A549 (cell line): Measurements from ENCODE around the gene CENPE. TPM values are rescaled to one million over a fixed set of nuclear protein-coding genes. Genes with fewer than 3 reads are reported as not detected.

Experiments used
- ATAC-seq, 2 experiments: fragments of 200-7000 bp in 1 of 2; fragments of >200 bp in 1 of 2; cut with Nextera tagmentation in 1 of 2; cut with Tn5 transposase in 1 of 2; 3 replicates each; pipeline versions ENCODE4 v1.8.0 to v1.9.1; 2018 to 2020; ENCODE audit warnings: mild to moderate bottlenecking in 1 of 2, moderate library complexity in 1 of 2
- CTCF ChIA-PET: fragments of 300-600 bp; sonication (Branson Sonifier 250); formaldehyde crosslinking; extraction: SDS; loops from one replicate; lab custom pipeline; 2021; ENCODE audit warnings: antibody characterized with exemption, inconsistent platforms; lab: Yijun Ruan, JAX
- POLR2A ChIA-PET: fragments of 350-600 bp; formaldehyde crosslinking; extraction: SDS; loops from one replicate; lab custom pipeline; 2021; ENCODE audit warnings: antibody characterized with exemption, inconsistent platforms; lab: Yijun Ruan, JAX
- DNase-seq, 2 experiments: peaks; one replicate each; pipeline versions ENCODE4 v3.0.0 to v3.0.0-alpha.2; 2011 to 2016; ENCODE audit warnings: low read depth in 1 of 2, low spot score in 1 of 2
- FAIRE-seq: peaks from 2 replicates; lab custom pipeline; 2011; peaks lifted over from hg19 to GRCh38; lab: Jason Lieb, UNC
- H3K27ac ChIP-seq, 2 experiments: fragments of >200 bp; sonication (Bioruptor Twin); formaldehyde crosslinking; 3 replicates each; pipeline ENCODE4 v1.5.1; 2016 to 2017
- H3K4me1 ChIP-seq: fragments of >200 bp; sonication (Bioruptor Twin); formaldehyde crosslinking; 3 replicates; pipeline ENCODE4 v1.6.1; 2016
- H3K4me2 ChIP-seq: fragments of >200 bp; sonication (Bioruptor Twin); formaldehyde crosslinking; 3 replicates; pipeline ENCODE4 v1.6.1; 2016
- H3K4me3 ChIP-seq: fragments of >200 bp; sonication (Bioruptor Twin); formaldehyde crosslinking; 3 replicates; pipeline ENCODE4 v1.5.1; 2016
- H3K9me3 ChIP-seq: fragments of >200 bp; sonication (Bioruptor Twin); formaldehyde crosslinking; 3 replicates; pipeline ENCODE4 v1.6.1; 2016
- BHLHE40 ChIP-seq: IDR thresholded peaks from 2 replicates; pipeline ENCODE4 v1.6.1; 2012; ENCODE audit warnings: low read depth, low read length, inconsistent platforms
- CBX2 ChIP-seq: fragments of 200-600 bp; sonication (generic); IDR thresholded peaks from 2 replicates; pipeline ENCODE4 v1.6.1; 2016; ENCODE audit warnings: low read depth, mild to moderate bottlenecking, borderline replicate concordance
- CHD2 ChIP-seq: fragments of 150-350 bp; IDR thresholded peaks from 2 replicates; pipeline ENCODE4 v1.6.1; 2014; ENCODE audit warnings: low read length; ENCODE audit not compliant: partially characterized antibody
- EHMT2 ChIP-seq: fragments of 200-600 bp; sonication (generic); IDR thresholded peaks from 2 replicates; pipeline ENCODE4 v1.6.1; 2016; ENCODE audit warnings: antibody characterized with exemption, low read depth, mild to moderate bottlenecking, moderate library complexity
- ELK1 ChIP-seq: fragments of 150-350 bp; IDR thresholded peaks from 2 replicates; pipeline ENCODE4 v1.6.1; 2014; ENCODE audit warnings: low read depth, mild to moderate bottlenecking, low read length
- EP300 ChIP-seq, 2 experiments: fragments of >200 bp; sonication (Bioruptor Twin); formaldehyde crosslinking; IDR thresholded peaks; 2 replicates in 1 of 2; 3 replicates in 1 of 2; pipeline ENCODE4 v1.6.1; 2016 to 2017
- JUN ChIP-seq, 2 experiments: fragments of >200 bp; sonication (Bioruptor Twin); formaldehyde crosslinking; IDR thresholded peaks; 2 replicates in 1 of 2; 3 replicates in 1 of 2; pipeline ENCODE4 v1.6.1; 2016 to 2017
- KDM5A ChIP-seq: fragments of 200-600 bp; sonication (generic); IDR thresholded peaks from 2 replicates; pipeline ENCODE4 v1.6.1; 2016; ENCODE audit warnings: antibody characterized with exemption, mild to moderate bottlenecking
- MAX ChIP-seq: IDR thresholded peaks from 2 replicates; pipeline ENCODE4 v1.6.1; 2012
- MAZ ChIP-seq: fragments of 150-350 bp; IDR thresholded peaks from 2 replicates; pipeline ENCODE4 v1.6.1; 2014; ENCODE audit warnings: antibody characterized with exemption, low read depth, low read length, borderline replicate concordance
- NFE2L2 ChIP-seq: fragments of 150-350 bp; conservative IDR thresholded peaks from 2 replicates; pipeline ENCODE4 v1.6.1; 2014; ENCODE audit warnings: low read length
- NPAS2 ChIP-seq: fragments of 250-450 bp; sonication (Bioruptor Pico); IDR thresholded peaks from 2 replicates; pipeline ENCODE4 v1.8.0; 2022; ENCODE audit warnings: mild to moderate bottlenecking, moderate library complexity, borderline replicate concordance
- POLR2A ChIP-seq: IDR thresholded peaks from 2 replicates; pipeline ENCODE4 v1.6.1; 2012; ENCODE audit warnings: mild to moderate bottlenecking, low read length
- POLR2AphosphoS2 ChIP-seq: conservative IDR thresholded peaks from 2 replicates; pipeline ENCODE4 v1.6.1; 2012; ENCODE audit warnings: low read length, improper control_type of control experiment, inconsistent platforms
- RCOR1 ChIP-seq: fragments of 150-350 bp; IDR thresholded peaks from 2 replicates; pipeline ENCODE4 v1.6.1; 2014; ENCODE audit warnings: antibody characterized with exemption, low read length, low read depth
- RFX5 ChIP-seq: fragments of 450-650 bp; IDR thresholded peaks from 2 replicates; pipeline ENCODE4 v1.7.1; 2014; ENCODE audit warnings: antibody characterized with exemption, mild to moderate bottlenecking, moderate library complexity
- RNF2 ChIP-seq: fragments of 200-600 bp; sonication (generic); IDR thresholded peaks from 2 replicates; pipeline ENCODE4 v1.6.1; 2016; ENCODE audit warnings: low read depth, mild to moderate bottlenecking, antibody characterized with exemption, moderate library complexity, borderline replicate concordance
- TFCP2L1 ChIP-seq: fragments of 250-450 bp; sonication (Bioruptor Pico); IDR thresholded peaks from 2 replicates; pipeline ENCODE4 v1.5.0; 2021; ENCODE audit warnings: mild to moderate bottlenecking
- TP53 ChIP-seq: fragments of 250-450 bp; sonication (Bioruptor Pico); IDR thresholded peaks from 2 replicates; pipeline ENCODE4 v1.5.0; 2021; ENCODE audit warnings: mild to moderate bottlenecking, moderate library complexity
- ZFP36 ChIP-seq: fragments of 450-650 bp; IDR thresholded peaks from 2 replicates; pipeline ENCODE4 v1.6.1; 2014; ENCODE audit warnings: borderline replicate concordance; ENCODE audit not compliant: partially characterized antibody
- ZSCAN20 ChIP-seq: fragments of 250-450 bp; sonication (Bioruptor Pico); IDR thresholded peaks from 2 replicates; pipeline ENCODE4 v1.8.0; 2022; ENCODE audit warnings: mild to moderate bottlenecking, moderate library complexity
- WGBS: methylation state at CpG from one replicate; pipeline ENCODE4 v1.1.6; 2017; ENCODE audit errors: missing lambda C conversion rate; 5-methylcytosine and 5-hydroxymethylcytosine counted together
- polyA plus RNA-seq, 4 experiments: library from polyadenylated mRNA; depleted of rRNA in 3 of 4; stranded (reverse); fragments of >200 nt; fragmentation: RNase III in 1 of 4; extraction: RNeasy Plus Mini Kit Qiagen cat#74134 plus additional on column Dnase treatment in 1 of 4; gene quantifications; 2 replicates in 3 of 4; 3 replicates in 1 of 4; pipeline ENCODE4 v1.2.3, GENCODE V29; 2011 to 2017
- TF ChIP-seq, protein P1 (sequence below): fragments of >200 bp; sonication (Bioruptor Twin); formaldehyde crosslinking; IDR thresholded peaks from 3 replicates; pipeline ENCODE4 v1.6.1; 2016
- TF ChIP-seq, protein P2 (sequence below): fragments of 250-450 bp; sonication (Bioruptor Pico); IDR thresholded peaks from 2 replicates; pipeline ENCODE4 v1.5.0; 2020; ENCODE audit warnings: low read depth, mild to moderate bottlenecking, moderate library complexity

Gene CENPE
- polyA plus RNA-seq, 2 of the 4 experiments (the other 2 are of a cell fraction): 6.3 to 15.9 TPM

DNA sequence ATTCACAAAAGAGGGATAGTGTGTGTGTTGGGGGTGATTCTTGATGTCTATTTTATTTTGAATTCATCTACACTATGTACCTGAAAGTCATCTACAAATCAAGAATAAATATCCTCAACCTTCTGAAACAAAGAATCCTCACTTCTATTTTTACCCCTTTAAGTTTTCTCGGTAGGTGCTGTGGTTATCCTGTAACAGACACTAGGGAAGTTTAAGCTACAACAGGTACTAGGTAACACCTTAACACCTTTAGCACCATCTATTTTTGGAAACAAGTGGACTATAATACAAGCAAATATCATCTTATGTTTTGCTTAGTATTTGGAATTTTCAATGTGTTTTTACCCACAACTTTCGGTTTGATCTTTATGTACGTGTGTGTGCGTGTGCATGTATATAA is 86.5 kb downstream of the CENPE start:
- 93% methylated on average over 4 of the region's 4 CpGs for WGBS
- Histone ChIP-seq H3K27ac (no peak overlapping the region), H3K4me2 (no peak overlapping the region), H3K9me3 (no peaks in the 10 kb centered on the region), H3K4me3 (no peak overlapping the region), H3K4me1 (no peaks in the 10 kb centered on the region)
- no peak for FAIRE-seq
- POLR2A ChIA-PET: no interaction called here
- DNase-seq: no peak
- TF ChIP-seq EHMT2 (no peak), TP53 (CRISPR knock-in tag) (no peak), POLR2A (no peak), RNF2 (no peak), RFX5 (no peak), ELK1 (no peak), MAX (no peak), NFE2L2 (no peak), CBX2 (no peak)
- TF ChIP-seq, protein P1, sequence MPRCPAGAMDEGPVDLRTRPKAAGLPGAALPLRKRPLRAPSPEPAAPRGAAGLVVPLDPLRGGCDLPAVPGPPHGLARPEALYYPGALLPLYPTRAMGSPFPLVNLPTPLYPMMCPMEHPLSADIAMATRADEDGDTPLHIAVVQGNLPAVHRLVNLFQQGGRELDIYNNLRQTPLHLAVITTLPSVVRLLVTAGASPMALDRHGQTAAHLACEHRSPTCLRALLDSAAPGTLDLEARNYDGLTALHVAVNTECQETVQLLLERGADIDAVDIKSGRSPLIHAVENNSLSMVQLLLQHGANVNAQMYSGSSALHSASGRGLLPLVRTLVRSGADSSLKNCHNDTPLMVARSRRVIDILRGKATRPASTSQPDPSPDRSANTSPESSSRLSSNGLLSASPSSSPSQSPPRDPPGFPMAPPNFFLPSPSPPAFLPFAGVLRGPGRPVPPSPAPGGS: no peak
- CTCF ChIA-PET: interaction anchor here (1.6 kb wide), 1 partner anchor 12 kb away, joined by 4 read pairs; the partner anchor contains the start of gene BDH2
- no peak for ATAC-seq

- Histone ChIP-seq H3K4me2 (no peak overlapping the region), H3K9me3 (no peaks in the 10 kb centered on the region), H3K27ac (no peak overlapping the region), H3K4me3 (no peak overlapping the region), H3K4me1 (no peaks in the 10 kb centered on the region)
- no peak for DNase-seq
- ChIA-PET CTCF (interaction anchor here (1.3 kb wide), 1 partner anchor 10 kb away, joined by 3 read pairs; no protein-coding TSS in a partner anchor), POLR2A (no interaction called here)
- FAIRE-seq: no peak
- TF ChIP-seq EP300 (IDR thresholded peaks at IDR 0.05) (no peak), KDM5A (no peak), ZFP36 (no peak), MAZ (no peak), TFCP2L1 (CRISPR knock-in tag) (no peak), JUN (IDR thresholded peaks at IDR 0.05) (no peak), POLR2AphosphoS2 (no peak), POLR2A (no peak), BHLHE40 (no peak)
- TF ChIP-seq, protein P2, sequence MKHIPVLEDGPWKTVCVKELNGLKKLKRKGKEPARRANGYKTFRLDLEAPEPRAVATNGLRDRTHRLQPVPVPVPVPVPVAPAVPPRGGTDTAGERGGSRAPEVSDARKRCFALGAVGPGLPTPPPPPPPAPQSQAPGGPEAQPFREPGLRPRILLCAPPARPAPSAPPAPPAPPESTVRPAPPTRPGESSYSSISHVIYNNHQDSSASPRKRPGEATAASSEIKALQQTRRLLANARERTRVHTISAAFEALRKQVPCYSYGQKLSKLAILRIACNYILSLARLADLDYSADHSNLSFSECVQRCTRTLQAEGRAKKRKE: no peak
- WGBS: 93% methylated on average over 4 of the region's 4 CpGs
- ATAC-seq: no peak
Observed at GRCh38 chr4:103108542-103108941, 89.6 kb downstream of the CENPE start.

DNA sequence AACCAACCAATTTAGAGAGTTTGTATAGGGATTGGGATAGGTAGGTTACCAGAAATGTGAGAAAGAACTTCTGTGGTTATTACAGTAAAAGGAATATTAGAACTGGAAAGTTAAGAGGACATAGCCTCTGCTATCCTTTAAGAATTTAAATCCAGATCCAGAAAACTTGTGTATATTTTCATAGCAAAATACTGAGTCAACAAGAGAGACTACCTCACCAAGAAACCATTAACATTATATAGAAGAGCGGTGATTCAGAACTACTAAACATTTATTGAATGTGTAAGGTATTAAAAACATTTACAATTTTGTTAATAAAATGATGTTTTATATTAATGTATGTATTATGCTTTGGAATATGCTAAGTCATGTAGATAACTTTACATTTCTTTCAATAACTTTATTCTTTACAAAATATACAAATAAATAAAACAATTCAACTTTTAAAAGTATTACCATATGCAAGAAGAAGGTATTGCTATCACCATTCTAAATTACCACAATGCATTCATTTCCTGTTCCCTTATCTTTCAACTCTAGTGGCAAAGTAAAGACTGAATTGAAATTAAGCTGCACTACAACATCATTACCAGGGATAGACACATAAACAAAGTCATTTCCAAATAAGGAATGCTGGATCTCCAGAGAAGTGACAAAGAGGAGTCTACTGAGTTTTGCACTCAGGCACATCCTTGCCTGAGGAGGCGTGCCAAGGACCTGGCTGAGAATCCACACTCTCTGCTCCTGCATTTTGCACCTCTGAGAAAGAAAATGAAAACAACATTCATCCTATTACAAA is 92.4 kb downstream of the CENPE start:
- no peak overlapping the region for H3K27ac ChIP-seq

More for the DNA sequence above, 92.4 kb downstream of the CENPE start:
- Histone ChIP-seq H3K4me1 (no peaks in the 10 kb centered on the region), H3K4me3 (no peak overlapping the region), H3K9me3 (no peaks in the 10 kb centered on the region), H3K4me2 (no peak overlapping the region)
- POLR2A ChIA-PET: no interaction called here
- DNase-seq: no peak
- CTCF ChIA-PET: no interaction called here
- WGBS: 95% methylated on average over 2 of the region's 2 CpGs
- no peak for ATAC-seq
- FAIRE-seq: no peak
- TF ChIP-seq RCOR1 (no peak), EHMT2 (no peak), NPAS2 (no peak), ZSCAN20 (CRISPR knock-in tag) (no peak), CHD2 (no peak)
